ENCODE measurements around the gene PCDHA1.

DNA sequence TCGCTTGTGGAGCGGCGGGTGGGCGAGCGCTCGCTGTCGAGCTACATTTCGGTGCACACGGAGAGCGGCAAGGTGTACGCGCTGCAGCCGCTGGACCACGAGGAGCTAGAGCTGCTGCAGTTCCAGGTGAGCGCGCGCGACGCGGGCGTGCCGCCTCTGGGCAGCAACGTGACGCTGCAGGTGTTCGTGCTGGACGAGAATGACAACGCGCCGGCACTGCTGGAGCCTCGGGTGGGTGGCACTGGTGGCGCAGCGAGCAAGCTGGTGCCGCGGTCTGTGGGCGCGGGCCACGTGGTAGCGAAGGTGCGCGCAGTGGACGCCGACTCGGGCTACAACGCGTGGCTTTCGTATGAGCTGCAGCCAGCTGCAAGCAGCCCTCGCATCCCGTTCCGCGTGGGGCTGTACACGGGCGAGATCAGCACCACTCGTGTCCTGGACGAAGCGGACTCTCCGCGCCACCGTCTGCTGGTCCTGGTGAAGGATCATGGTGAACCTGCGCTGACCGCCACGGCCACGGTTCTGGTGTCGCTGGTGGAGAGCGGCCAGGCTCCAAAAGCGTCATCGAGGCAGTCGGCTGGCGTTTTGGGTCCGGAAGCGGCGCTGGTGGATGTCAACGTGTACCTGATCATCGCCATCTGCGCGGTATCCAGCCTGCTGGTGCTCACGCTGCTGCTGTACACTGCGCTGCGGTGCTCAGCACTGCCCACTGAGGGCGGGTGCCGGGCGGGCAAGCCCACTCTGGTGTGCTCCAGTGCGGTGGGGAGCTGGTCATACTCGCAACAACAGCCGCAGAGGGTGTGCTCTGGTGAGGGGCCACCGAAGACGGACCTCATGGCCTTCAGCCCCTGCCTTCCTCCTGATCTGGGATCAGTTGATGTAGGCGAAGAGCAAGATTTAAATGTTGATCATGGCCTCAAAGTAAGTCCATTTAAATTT, 57.1 kb downstream of the PCDHA1 start:
- no peak for TF ChIP-seq CTCF (conservative IDR thresholded peaks at IDR 0.05; ENCODE audit: low read length)
- no peak for TF ChIP-seq EZH2phosphoT487 (IDR thresholded peaks at IDR 0.05; ENCODE audit: borderline replicate concordance)

All from Loucy (cell line).